Parathyroid adenoma (tissue), 2 donors: ENCODE measurements around the gene AACS.

Experiments
- H2AFZ ChIP-seq: fragments of 300-600 bp; sonication (generic); one replicate; pipeline ENCODE4 v1.7.0; 2017; ENCODE audit warnings: antibody characterized with exemption, mild to moderate bottlenecking
- H3K27ac ChIP-seq: fragments of 300-600 bp; sonication (generic); one replicate; pipeline ENCODE4 v1.7.0; 2017
- H3K27me3 ChIP-seq: fragments of 300-600 bp; sonication (generic); one replicate; pipeline ENCODE4 v1.7.0; 2017; ENCODE audit warnings: low read length; ENCODE audit not compliant: control insufficient read depth, insufficient read depth
- H3K36me3 ChIP-seq: fragments of 300-600 bp; sonication (generic); one replicate; pipeline ENCODE4 v1.7.0; 2017; ENCODE audit warnings: low read length; ENCODE audit not compliant: control insufficient read depth, insufficient read depth
- H3K4me1 ChIP-seq: fragments of 300-600 bp; sonication (generic); one replicate; pipeline ENCODE4 v1.7.0; 2017; ENCODE audit warnings: control low read depth
- H3K4me2 ChIP-seq: fragments of 300-600 bp; sonication (generic); one replicate; pipeline ENCODE4 v1.7.0; 2017; ENCODE audit warnings: low read length
- H3K4me3 ChIP-seq: fragments of 300-600 bp; sonication (generic); one replicate; pipeline ENCODE4 v1.7.0; 2017; ENCODE audit warnings: low read depth, low read length
- H3K79me2 ChIP-seq: fragments of 300-600 bp; sonication (generic); one replicate; pipeline ENCODE4 v1.7.0; 2017; ENCODE audit warnings: control low read depth
- H3K9ac ChIP-seq: fragments of 300-600 bp; sonication (generic); one replicate; pipeline ENCODE4 v1.7.0; 2017; ENCODE audit warnings: mild to moderate bottlenecking
- H3K9me3 ChIP-seq: fragments of 300-600 bp; sonication (generic); one replicate; pipeline ENCODE4 v1.7.0; 2017; ENCODE audit warnings: low read length; ENCODE audit not compliant: control insufficient read depth
- CTCF ChIP-seq: fragments of 300-600 bp; sonication (generic); IDR thresholded peaks from one replicate; pipeline ENCODE4 v1.7.0; 2017; ENCODE audit warnings: antibody characterized with exemption, mild to moderate bottlenecking
- donor health status: primary hyperparathyroidism.

The AACS gene

GRCh38 chr12:125189015-125189414 lies 123.8 kb downstream of the AACS start:
- H3K27me3 ChIP-seq = peaks cover 7% of the 10 kb centered on the region
- no peaks in the 10 kb centered on the region for H3K79me2 ChIP-seq
- H3K27ac ChIP-seq = no peak overlapping the region
- no peak for TF ChIP-seq CTCF
- no peak overlapping the region for H2AFZ ChIP-seq
- H3K9ac ChIP-seq = no peak overlapping the region
- no peaks in the 10 kb centered on the region for H3K9me3 ChIP-seq
- H3K4me3 ChIP-seq = no peak overlapping the region
- H3K4me1 ChIP-seq = no peaks in the 10 kb centered on the region
- H3K36me3 ChIP-seq = no peaks in the 10 kb centered on the region
- no peak overlapping the region for H3K4me2 ChIP-seq

DNA sequence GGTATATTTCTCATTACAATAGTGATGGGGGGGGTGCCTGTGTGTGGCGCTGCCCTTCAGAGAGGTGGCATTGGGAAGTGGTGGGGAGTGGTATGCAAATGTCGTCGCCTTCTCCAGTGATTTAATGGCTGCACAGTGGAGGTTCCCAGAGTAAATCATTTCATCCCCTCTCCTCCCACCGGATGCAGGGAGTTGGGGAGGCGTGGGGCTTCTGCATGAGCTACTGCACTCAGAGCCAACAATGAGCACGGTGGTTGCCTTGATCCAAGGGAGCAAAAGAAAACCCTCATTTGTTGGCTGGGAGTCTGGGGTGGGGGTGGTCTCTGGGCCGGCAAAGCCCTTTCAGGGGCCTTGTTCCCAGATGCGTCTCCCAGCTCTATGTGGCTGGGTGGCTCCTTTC lies 124.3 kb downstream of the AACS start:
- Histone ChIP-seq H3K4me1 (no peaks in the 10 kb centered on the region), H3K27ac (no peak overlapping the region), H2AFZ (no peak overlapping the region), H3K79me2 (no peaks in the 10 kb centered on the region), H3K27me3 (peaks cover 7% of the 10 kb centered on the region), H3K9me3 (no peaks in the 10 kb centered on the region), H3K9ac (no peak overlapping the region), H3K4me2 (no peak overlapping the region), H3K36me3 (no peaks in the 10 kb centered on the region), H3K4me3 (no peak overlapping the region)
- no peak for TF ChIP-seq CTCF

DNA sequence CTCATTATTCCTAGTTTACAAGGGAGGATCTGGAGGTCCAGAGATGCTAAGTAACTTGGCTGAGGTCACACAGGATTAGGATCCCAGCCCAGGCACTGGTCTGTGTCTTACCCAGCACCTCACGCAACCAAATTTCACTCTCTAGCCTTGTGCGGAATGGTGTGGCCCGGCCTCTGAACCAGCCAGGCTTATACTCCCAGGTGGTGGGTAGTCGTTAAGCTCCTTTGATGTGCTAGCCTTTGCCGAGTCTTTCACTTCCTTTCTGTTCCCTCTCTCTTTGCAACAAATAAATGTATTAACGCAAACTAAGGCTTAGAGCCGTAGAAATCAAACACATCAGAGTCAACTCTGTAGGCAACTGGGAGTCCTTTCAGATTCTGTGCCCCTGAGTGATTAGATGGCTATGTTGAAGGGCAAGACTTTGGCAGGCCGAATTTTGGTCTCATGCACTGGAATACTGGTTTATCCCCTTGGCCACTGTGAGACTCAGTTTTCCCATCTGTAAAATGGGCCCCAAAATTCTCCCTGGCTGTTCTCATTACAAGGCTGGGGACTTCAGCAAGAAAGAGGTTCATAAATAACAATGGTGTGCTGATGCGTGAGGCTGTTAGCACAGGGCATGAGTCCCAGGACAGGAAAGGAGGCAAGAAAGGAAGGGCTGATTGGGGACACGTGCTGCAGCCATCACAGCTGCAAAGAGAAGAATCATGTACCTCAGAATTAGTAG lies 126.3 kb downstream of the AACS start:
- Histone ChIP-seq H3K4me3 (no peak overlapping the region), H3K27me3 (peaks cover 7% of the 10 kb centered on the region), H3K9ac (no peak overlapping the region), H2AFZ (no peak overlapping the region), H3K4me1 (no peaks in the 10 kb centered on the region), H3K36me3 (no peaks in the 10 kb centered on the region), H3K79me2 (no peaks in the 10 kb centered on the region), H3K4me2 (no peak overlapping the region), H3K9me3 (no peaks in the 10 kb centered on the region), H3K27ac (no peak overlapping the region)
- TF ChIP-seq CTCF = no peak

DNA sequence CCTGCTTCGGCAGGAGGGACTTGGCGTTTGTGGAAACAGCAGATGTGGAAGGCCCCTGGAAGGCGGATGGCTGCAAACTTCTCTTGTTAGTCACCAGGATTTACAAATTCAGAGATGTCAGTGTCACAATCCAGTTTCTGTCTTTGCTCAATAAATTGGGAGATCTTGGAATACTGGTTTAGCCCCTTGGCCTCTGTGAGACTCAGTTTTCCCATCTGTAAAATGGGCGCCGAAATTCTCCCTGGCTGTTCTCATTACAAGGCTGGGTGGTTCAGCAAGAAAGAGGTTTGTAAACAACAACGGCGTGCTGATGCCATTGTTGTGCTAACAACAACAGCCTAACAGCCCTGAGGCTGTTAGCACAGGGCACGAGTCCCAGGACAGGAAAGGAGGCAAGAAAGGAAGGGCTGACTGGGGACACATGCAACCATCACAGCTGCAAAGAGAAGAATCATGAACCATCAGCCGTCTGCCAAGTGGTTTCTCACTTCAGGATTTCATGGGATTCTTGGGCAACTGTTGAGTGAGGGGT lies 127.5 kb downstream of the AACS start:
- Histone ChIP-seq H3K9me3 (no peaks in the 10 kb centered on the region), H3K4me3 (no peak overlapping the region), H3K4me1 (no peaks in the 10 kb centered on the region), H3K79me2 (no peaks in the 10 kb centered on the region), H2AFZ (no peak overlapping the region), H3K9ac (no peak overlapping the region), H3K36me3 (no peaks in the 10 kb centered on the region), H3K27me3 (peaks cover 4% of the 10 kb centered on the region), H3K4me2 (no peak overlapping the region), H3K27ac (no peak overlapping the region)
- no peak for TF ChIP-seq CTCF
